Activated CD8-positive, alpha-beta memory T cell treated with anti-CD3 and anti-CD28 coated beads for 24 hours (primary cell): Measurements from ENCODE around the gene KLHL21.

Experiments
- DNase-seq: peaks from one replicate; pipeline ENCODE4 v3.0.0-alpha.2; 2020

The KLHL21 gene

DNA sequence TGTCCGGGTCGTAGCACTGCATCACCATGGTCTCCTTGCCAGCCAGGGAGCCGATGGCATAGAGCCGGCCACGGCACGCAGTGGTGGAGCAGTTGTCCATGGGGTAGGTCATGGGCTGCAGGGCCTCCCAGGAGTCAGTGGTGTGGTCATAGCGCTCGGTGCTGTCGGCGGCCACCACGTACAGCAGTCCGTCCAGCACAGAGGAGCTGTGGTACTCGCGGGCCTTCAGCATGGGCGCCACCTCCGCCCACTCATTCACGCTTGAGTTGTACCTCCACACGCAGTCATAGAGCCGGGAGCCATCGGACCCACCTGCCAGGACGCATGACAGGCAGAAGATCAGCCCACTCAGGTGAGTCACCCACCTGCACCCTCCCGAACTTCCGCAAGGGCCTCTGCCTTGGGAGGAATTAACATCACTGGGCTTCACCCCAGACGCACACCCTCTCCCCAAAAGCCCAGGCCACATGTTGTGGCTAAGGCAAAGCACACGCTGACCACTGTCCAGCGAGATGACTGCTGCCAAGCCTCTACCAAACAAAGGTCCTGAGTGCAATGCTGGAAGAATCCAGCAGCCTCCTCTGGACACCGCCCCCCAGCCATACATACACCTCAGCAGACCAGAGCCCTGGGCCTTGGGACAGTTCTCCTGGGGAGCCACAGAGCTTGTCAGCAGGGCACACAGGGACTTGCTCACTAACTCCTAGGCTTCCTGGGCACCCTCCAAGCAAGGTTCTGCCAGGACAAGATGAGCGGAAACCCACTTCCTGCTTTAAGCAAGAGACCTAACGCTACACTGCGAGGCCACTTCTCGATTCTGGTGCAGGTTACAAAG, 3.3 kb downstream of the KLHL21 start:
- DNase-seq, result peak; percentile 75

DNA sequence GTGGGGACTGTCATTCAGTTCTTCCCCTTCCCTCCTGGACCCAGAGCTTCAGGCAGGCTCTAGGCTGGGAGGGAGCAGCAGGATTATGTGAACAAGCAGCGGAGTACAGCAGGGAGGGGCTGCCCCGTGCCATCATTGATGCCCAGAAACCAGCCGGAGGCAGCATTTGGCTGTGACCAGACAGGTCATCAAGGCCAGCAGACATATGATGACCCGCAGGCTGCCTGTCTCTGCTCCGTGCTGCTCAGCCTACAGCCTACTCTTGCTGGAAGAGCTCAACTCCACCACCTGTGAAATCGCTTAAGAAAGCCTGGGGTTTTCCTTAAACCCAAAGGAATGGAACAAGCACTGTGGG, 4.9 kb downstream of the KLHL21 start:
- DNase-seq, result no peak

DNA sequence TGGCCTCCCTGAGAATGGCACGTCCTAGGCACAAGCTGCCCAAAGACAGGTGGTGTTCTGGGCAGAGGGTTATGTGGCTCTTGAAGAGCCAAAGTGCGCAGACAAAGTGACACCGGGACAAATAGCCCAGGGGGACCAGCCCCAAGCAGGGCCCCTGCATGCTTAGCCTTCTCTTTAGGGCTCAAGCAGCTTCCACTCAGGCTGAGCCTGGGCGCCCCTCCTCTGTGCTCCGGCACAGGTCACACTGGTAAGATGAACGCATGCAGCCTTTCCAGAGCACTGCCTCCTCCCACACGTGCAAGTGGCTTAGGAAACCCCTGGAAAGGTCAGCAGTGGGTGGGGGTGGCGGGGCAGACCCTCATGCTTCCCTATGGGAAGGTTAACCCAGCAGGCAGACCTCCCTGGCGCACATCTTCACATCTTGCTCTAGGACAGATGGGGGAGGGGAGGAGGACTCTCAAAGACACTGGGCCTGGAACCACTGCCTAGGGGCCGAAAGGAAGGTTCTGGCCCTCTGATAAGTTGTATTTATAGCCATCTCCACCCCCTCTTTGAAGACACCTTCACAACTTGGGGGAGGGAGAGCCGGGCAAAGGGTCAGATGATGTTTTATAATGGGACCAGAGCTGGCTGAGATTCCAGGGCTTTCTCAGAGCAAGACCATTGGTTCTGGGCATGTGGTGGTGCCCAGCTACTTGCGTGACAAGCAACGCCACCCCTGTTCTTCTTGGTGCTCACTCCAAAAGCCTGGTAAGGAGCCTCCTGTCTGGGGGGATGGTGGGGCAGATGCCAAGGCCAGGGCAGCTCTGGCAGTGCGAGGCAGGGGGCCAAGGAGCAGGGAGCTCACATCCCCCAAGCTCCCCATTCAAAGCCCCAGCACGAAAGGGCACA, 5.5 kb downstream of the KLHL21 start:
- no peak for DNase-seq

DNA sequence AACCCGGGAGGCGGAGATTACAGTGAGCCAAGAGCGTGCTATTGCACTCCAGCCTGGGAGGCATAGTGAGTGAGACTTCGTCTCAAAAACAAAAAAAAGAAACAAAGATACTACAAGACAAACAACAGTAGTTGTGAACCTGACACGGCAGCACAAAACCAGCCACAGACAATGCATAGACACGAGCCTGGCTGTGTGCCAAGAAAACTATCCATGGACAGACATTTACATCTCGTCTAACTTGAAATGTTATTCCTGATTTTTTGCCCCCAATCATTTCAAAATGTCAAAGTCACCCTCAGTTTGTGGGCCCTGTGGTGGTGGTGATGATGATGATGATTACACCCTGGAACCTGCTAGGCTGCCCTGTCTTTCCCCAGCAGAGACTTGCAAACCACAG, 6.3 kb downstream of the KLHL21 start:
- DNase-seq, result no peak

DNA sequence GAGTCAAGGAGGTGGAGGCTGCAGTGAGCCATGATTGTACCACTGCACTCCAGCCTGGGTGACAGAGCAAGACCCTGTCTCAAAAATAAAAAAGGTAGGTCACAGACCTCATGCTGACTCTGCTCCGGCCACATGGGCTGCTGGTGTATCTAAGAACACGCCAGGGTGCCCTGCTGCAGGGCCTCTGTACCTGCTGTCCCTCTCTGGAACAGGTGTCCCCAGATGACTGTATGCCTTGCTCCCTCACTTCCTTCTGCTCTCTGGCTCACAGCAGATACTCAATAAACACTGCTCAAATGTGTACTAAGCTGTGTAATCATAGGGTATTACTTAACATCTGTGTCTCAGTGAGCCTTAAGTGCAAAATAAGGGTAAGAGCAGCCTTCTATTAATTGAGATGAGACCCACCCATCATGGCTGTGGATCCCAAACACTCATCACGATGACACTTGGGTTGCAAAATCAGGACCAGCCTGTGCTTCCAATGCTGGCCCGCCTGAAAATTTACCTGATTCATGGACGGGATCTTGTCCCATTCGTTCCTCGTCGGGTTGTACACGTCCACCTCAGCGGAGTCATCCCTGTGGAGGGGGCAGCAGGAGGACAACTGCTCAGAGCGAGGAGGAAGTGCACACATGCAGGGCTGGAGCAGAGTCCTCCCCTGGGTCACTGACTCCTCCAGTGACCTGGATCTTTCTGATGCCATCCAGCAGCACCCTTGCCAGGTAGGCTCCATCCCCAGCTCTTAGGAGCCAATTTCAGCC, 7.5 kb downstream of the KLHL21 start:
- DNase-seq, result no peak

DNA sequence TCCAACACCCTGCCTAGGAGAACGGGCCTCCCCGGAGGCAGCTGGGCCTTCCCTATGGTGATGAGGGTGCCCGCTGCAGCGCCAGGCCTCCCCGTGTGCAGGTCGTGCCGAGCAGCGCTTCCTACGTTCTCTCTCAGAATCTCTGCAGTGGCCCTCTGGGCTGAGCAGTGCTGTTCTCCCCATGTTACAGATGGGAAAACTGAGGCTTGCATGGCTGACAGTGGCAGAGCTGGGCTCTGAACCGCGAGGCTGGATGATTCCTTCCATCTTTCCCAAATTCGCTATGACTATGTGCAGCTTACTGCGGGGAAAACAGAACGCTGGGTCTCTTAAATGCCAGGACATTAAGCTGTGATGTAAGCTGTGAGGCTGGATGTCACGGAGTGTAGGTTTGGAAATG, 8.9 kb downstream of the KLHL21 start:
- no peak for DNase-seq

DNA sequence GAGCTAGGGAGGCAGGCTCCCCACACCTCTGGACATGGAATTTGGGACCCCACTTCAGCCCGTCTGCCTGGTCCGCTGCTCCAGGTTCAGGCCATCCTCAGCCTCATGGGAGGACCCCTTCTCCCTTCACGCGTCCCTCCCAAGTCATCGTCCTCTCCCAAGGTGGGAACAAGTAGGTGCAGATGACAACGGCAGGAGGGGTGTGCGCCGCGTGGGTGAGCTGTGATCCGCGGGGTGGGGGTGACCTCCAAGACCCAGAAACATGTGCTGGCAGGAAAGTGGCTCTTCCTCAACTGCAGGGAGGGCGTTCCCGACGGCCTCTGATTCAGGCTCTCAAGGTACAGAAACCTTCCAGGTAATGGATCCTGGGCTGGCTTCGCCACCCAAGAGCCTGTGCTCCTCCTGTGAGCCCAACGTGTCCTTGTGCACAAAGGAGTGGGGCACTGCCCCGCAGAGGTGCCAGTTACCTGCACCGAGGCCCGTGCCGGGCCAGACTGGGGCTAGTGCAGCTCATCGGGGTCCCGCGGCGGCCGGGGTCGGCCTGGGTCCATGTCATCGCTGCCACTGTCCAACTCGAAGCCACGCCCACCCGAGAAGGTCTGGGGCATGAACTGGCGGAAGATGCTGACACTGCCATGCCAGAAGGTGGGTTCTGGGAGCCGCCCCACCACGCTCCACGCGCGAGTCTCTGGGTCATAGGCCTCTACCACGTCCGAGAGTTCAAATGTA, 9.6 kb downstream of the KLHL21 start:
- DNase-seq, result no peak

DNA sequence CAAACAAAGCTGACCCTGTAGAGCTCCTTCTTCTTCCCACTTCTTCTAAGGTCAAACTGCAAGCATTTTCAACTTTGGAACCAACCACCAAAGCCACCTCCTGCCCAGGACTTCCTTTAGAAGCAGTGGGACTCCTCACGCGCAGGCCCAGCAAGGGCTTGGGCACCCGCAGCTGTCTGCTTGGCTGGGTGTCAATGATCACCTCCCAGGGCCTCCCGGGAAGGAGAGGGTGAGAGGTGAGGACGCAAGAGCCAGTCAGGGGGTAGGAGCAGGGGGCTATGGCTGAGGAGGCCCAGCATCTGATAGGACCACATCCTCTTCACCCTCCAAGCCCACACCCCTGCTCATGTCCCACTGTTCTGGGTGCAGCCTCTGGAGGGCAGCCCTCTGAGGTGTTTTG, 10.2 kb downstream of the KLHL21 start:
- no peak for DNase-seq

DNA sequence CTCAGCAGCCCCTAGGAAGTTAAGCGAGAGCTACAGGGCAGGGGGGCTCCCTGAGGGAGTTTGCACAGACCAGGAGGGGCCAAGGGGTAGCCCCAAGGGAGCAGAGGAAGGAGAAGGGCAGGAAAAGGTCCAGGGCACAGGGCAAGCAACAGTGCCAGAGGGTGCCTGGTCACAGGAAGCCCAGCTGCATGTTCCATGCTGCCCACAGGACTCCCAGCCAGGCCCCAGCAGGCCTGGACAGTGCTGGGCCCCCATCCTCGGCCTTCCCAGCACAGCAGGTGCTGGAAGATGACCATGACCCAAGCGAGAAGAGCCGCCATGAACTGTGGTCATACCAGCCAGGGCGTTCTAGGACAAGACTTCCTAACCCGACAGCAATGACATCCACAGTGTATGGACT, 11.0 kb downstream of the KLHL21 start:
- no peak for DNase-seq

DNA sequence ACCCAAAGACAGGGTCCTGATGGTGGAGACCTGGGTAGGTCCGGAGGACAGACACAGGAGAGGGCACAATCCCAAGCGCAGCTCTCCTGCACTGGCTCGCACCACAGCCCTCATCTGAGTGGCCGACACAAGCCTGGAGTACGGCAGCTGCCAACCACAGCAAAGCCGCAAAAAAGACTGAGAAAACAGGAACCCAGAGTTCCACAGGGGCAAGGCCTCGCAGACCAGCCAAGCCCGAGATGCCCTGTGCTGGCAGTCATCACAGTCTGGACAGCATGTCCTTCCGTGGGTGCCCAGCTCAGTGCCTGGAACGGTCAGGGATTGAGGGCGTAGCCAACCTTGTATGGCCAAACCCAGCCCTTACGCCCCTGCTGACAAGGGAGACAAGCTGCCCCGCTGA, 11.4 kb downstream of the KLHL21 start:
- no peak for DNase-seq

DNA sequence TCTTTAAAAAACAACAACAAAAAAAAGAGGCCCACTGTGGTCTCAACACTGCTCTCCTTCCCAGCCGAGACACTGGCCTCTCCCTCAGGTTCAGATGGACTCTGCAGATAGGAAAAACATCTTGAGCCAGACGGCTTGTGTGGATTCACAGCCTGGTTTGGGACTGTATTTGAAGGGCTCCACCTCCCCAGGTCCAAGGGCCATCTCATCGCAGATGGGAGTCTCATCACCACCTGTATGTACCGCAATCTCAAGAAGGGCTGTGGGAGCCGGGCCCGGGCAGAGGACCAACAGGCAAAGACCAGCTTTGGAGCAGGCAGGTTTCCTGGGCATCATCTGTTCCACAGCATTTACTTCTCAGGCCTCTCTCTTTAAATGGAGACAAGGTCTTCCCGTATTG, 12.6 kb downstream of the KLHL21 start:
- no peak for DNase-seq

DNA sequence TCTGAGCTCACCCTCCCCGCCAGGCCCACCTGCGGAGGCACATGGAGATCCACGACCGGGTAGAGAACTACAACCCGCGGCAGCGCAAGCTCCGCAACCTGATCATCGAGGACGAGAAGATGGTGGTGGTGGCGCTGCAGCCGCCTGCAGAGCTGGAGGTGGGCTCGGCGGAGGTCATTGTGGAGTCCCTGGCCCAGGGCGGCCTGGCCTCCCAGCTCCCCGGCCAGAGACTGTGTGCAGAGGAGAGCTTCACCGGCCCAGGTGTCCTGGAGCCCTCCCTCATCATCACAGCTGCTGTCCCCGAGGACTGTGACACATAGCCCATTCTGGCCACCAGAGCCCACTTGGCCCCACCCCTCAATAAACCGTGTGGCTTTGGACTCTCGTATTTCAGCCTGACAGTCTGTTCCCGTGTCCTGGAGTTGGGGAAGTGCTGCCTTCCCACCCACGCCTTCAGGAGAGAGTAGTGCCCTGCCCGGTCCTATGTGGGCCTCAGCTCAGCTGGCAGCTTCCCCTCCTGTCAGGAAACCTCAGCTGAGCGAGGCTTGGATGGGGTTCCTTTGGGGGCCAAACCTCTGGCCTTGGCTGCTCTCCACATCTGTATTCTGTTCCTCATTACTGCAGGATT, 13.7 kb downstream of the KLHL21 start:
- no peak for DNase-seq

DNA sequence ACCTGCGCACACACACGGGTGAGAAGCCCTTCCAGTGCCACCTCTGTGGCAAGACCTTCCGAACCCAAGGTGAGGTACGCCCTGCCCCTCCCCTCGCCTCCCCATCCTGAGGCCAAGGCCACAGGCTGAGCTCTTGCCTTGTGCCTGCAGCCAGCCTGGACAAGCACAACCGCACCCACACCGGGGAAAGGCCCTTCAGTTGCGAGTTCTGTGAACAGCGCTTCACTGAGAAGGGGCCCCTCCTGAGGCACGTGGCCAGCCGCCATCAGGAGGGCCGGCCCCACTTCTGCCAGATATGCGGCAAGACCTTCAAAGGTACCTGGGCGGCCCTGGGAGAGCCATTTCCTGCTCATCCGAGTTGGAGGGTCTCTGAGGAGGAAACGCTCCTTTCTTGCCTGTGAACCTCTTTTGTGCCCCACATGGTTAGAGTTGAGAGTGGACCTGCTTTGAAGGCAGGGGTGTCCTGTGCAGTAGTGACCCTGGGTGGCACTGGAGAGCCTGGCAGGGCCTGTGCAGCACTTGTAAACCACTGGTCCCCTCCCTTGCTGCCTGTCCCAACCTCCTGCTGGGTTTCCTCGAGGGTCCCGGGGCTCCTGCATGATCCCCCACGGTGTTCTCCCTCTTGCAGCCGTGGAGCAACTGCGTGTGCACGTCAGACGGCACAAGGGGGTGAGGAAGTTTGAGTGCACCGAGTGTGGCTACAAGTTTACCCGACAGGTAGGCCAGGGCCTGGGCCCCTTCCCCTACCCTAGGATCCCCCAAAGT, 14.4 kb downstream of the KLHL21 start:
- no peak for DNase-seq

DNA sequence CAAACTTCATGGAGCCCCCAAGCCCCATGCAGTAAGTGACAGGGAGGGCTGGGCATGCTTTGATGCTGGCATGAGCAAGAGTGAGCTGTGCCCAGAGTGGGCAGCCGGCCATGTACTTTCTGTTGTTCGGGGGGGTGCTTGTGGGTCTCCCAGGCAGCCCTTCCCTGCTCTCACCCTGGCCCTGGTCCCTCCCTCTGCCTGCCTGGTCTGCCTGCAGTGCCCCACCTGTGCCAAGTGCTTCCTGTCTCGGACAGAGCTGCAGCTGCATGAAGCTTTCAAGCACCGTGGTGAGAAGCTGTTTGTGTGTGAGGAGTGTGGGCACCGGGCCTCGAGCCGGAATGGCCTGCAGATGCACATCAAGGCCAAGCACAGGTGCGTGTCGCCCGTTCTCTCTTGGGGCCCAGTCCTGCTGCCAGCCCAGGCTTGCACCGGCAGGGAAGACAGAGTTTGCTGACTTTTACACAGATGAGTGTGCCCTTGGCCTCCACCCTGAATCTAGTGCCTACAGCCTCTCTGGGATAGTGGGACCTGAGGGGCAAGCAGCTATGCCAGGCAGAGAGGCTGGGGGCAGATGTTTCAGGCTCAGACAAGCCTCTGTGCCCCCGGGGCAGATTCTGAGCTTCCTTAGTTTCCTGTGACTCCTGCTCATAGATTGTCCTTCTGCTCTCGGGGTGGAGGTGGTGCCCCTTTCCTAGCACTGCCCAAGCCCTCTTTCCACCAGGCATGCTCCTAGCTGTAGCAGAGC, 15.2 kb downstream of the KLHL21 start:
- DNase-seq, result no peak

DNA sequence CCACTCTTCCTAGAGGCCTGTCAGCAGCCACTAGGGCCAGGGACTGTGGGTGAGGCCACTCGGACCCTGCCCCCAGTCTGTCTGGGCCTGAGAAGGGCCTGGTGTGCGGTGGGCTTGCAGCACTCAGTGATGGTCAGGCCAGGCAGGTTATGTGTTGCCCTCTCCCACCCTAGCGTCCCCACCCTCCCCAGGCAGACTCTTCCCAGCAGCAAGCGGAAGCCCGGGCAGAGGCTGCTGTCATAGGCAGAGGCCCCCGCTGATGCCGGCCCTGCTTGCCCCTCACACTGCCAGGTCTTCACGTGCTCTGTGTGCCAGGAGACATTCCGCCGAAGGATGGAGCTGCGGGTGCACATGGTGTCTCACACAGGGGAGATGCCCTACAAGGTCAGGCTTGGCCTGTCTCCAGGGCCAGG, 16.3 kb downstream of the KLHL21 start:
- no peak for DNase-seq

DNA sequence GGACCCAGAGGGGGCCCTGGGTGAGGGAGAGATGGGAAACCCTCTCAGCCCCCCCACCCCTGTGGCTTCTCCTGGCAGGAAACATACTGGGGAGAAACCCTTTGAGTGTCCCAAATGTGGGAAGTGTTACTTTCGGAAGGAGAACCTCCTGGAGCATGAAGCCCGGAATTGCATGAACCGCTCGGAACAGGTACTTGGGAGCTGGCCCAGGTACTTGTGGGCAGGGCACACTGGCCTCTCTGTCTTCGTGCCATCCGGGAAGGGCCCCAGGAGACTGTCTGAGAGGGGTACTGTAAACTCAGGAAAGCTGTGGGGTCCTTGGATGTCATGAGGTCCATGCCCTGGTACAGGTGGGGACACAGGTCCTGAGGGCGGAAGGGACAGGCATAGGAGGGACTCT, 16.8 kb downstream of the KLHL21 start:
- no peak for DNase-seq

DNA sequence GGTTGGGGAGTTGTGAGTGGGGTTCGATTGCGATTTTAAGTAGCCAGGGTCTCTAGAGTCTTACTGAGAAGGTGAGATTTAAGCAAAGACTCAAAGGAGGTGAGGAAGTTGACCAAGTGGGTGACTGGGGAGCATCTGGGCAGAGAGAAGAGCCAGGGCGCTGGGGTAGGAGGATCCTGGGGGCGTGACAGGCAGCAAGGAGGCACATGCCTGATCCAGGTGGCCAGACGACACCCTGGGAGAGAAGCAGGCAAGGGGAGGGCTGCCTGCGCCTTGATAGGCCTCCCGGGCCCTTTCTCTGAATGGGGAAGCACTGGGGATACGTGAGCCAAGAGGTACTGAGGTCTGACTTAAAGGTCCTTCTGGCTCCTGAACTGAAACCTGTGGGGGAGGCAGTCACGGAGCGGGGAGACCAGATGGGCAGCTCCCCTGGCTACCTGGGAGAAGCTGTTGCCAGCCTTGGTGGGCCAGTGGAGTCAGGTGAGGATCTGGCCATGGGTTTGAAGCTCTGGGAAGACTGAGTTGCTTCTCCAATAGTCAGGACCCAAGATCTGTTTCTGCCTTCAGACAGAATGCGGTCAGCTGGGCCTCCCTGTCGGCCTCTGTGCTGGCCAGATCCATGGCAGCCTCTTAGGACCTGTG, 17.5 kb downstream of the KLHL21 start:
- no peak for DNase-seq

DNA sequence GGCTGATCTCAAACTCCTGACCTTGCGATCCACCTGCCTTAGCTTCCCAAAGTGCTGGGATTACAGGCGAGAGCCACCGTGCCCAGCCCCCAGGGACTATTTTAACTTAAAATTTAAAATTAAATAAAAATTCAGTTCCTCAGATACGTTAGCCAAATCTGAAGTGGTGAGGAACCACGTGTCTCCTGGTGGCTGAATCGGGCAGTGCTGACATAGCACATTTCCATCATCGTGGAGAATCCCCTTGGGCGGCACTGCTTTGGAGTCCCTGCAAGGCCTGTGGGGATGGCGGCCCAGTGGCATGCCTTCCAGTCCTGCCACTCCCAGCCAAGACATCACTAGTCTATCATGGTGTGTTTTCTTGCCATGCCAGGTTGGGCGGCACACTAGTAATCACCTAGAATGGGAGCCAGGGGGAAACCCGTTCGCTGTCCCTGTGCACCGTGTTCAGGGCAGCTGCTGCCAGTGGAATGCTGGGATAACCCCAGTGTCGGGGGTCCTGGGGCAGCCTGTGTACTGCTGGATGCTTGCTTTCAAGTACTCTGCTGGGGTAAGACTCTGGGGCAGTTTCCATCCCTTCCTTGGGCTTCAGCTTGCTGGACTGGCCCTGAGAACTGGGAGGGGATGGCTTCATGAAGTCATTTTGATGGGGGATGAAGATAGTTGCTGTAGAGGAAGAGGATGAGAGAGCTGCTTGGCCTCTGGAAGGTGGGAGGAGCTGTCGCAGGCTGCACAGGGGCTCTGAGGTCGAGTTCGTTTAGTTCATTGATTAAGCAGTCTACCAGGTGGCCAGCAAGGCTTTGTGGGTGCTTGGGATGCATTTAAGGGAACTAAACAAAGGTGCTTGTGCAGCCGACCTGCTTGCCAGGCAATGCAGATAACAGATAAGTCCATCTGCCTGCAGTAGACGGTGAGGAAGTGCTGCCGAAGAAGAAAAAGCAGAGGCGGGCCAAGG, 18.3 kb downstream of the KLHL21 start:
- DNase-seq, result no peak

DNA sequence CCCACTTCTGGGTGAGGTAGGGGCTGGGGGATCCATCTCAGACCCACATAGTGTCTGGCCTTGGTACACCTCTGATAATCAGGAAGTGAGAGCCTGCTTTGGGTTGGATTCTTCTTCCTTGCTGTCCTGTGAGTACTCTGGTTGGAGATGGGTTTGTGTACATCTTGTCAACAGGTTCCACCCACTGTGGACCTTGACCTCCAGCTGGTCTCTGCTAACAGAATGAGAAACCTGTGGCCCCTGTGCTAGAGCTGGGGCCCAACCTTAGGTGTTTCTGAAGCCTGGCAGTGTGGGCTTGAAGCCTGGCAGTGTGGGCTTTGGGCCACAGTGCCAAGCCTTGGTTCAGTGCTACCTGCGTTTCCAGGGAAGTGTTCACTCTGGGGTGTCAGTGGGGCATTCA, 20.3 kb downstream of the KLHL21 start:
- DNase-seq, result no peak
